K562 (cell line): ENCODE data around the gene FCGBP. TPM values are rescaled to one million over a fixed set of nuclear protein-coding genes. Genes with fewer than 3 reads are reported as not detected.

ENCODE experiments used
- ATAC-seq: fragments of 200-7000 bp; cut with Tn5 transposase; 3 replicates; pipeline ENCODE4 v1.9.1; 2020; ENCODE audit warnings: moderate library complexity
- BruUV-seq: library from RNA; stranded (reverse); fragments of 400-500 nt; replicated peaks from 2 replicates; lab custom pipeline; 2021; lab: Mats Ljungman, UMichigan
- CTCF ChIA-PET: fragments of 300-600 bp; formaldehyde crosslinking; extraction: SDS; loops from one replicate; lab custom pipeline; 2021; ENCODE audit warnings: low intra/inter-chr PET ratio; lab: Yijun Ruan, JAX
- POLR2A ChIA-PET: fragments of 300-600, 350-650 bp; sonication (Branson Sonifier 250); formaldehyde crosslinking; extraction: SDS; loops from one replicate; lab custom pipeline; 2021; ENCODE audit warnings: antibody characterized with exemption, inconsistent platforms; lab: Yijun Ruan, JAX
- DNase-seq, 4 experiments: peaks; one replicate each; pipeline versions ENCODE4 v3.0.0 to v3.0.0-alpha.2; 2011 to 2018; ENCODE audit warnings: low spot score in 3 of 4, mixed read lengths in 3 of 4; ENCODE audit errors: extremely low read depth in 1 of 4
- FAIRE-seq: peaks from 2 replicates; lab custom pipeline; 2011; peaks lifted over from hg19 to GRCh38; lab: Jason Lieb, UNC
- H2AFZ ChIP-seq: 2 replicates; pipeline ENCODE4 v1.6.0; 2011; ENCODE audit warnings: low read depth, low read length, control low read depth, inconsistent platforms
- H3K27ac ChIP-seq: fragments of 200-600 bp; 3 replicates; pipeline ENCODE4 v1.8.0; 2011; ENCODE audit warnings: low read depth, mild to moderate bottlenecking, control low read depth, inconsistent platforms, low read length, moderate library complexity, mixed read lengths; ENCODE audit errors: extremely low read depth
- H3K27me3 ChIP-seq, 2 experiments: fragments of 300-600 bp in 1 of 2; 2 replicates in 1 of 2; 3 replicates in 1 of 2; pipeline versions ENCODE4 v1.6.0 to v1.8.0; 2011; ENCODE audit warnings: inconsistent platforms in 2 of 2, low read length in 2 of 2, mild to moderate bottlenecking in 1 of 2, mixed read lengths in 1 of 2, moderate library complexity in 1 of 2; ENCODE audit not compliant: control insufficient read depth in 2 of 2, insufficient read depth in 2 of 2
- H3K36me3 ChIP-seq: fragments of 300-600 bp; 3 replicates; pipeline ENCODE4 v1.8.0; 2011; ENCODE audit warnings: mild to moderate bottlenecking, low read length, inconsistent platforms; ENCODE audit not compliant: control insufficient read depth, insufficient read depth
- H3K4me1 ChIP-seq, 2 experiments: fragments of 200-600 bp in 1 of 2; replicated peaks in 1 of 2; 2 replicates in 1 of 2; 3 replicates in 1 of 2; pipeline versions ENCODE4 v1.5.1 to v1.8.0; 2011; ENCODE audit warnings: inconsistent platforms in 2 of 2, low read length in 2 of 2, mild to moderate bottlenecking in 1 of 2, mixed read lengths in 1 of 2, moderate library complexity in 1 of 2; ENCODE audit not compliant: control insufficient read depth in 2 of 2, insufficient read depth in 2 of 2
- H3K4me2 ChIP-seq: 2 replicates; pipeline ENCODE4 v1.6.1; 2011; ENCODE audit warnings: low read length, control low read depth, inconsistent platforms, mixed read lengths; ENCODE audit not compliant: insufficient read depth
- H3K4me3 ChIP-seq: fragments of 200-600 bp; sonication (generic), shearing (Covaris generic); 2 replicates; pipeline ENCODE4 v1.5.1; 2016; ENCODE audit warnings: control low read depth, inconsistent platforms
- H3K79me2 ChIP-seq: fragments of 200-600 bp; 3 replicates; pipeline ENCODE4 v1.8.0; 2011; ENCODE audit warnings: low read length, inconsistent platforms; ENCODE audit not compliant: control insufficient read depth, insufficient read depth
- H3K9ac ChIP-seq, 2 experiments: 2 replicates each; pipeline versions ENCODE4 v1.6.0 to v1.6.1; 2011; ENCODE audit warnings: low read depth in 2 of 2, low read length in 2 of 2, control low read depth in 1 of 2, inconsistent platforms in 1 of 2, mild to moderate bottlenecking in 1 of 2, mixed read lengths in 1 of 2; ENCODE audit not compliant: insufficient read depth in 1 of 2
- H3K9me1 ChIP-seq: one replicate; pipeline ENCODE4 v1.6.0; 2011; ENCODE audit warnings: inconsistent platforms, mild to moderate bottlenecking, low read length, moderate library complexity; ENCODE audit not compliant: control insufficient read depth, insufficient read depth
- H3K9me3 ChIP-seq: replicated peaks from 2 replicates; pipeline ENCODE4 v1.5.1; 2011; ENCODE audit warnings: low read depth, low read length, inconsistent platforms; ENCODE audit not compliant: control insufficient read depth, insufficient read depth
- H4K20me1 ChIP-seq: replicated peaks from 2 replicates; pipeline ENCODE4 v1.6.1; 2011; ENCODE audit warnings: low read length, inconsistent platforms, mixed read lengths; ENCODE audit not compliant: control insufficient read depth, insufficient read depth
- CBX5 ChIP-seq: IDR thresholded peaks from 2 replicates; pipeline ENCODE4 v1.6.1; 2014; ENCODE audit warnings: low read depth, borderline replicate concordance
- CCAR2 ChIP-seq: fragments of 200-400 bp; formaldehyde crosslinking; IDR thresholded peaks from 2 replicates; pipeline ENCODE4 v1.6.1; 2017; ENCODE audit warnings: mild to moderate bottlenecking, low read depth, low read length
- ELK1 ChIP-seq: sonication (generic); formaldehyde crosslinking; IDR thresholded peaks from 2 replicates; pipeline ENCODE4 v1.8.1; 2022; ENCODE audit warnings: missing genetic modification reagents
- ETS1 ChIP-seq: conservative IDR thresholded peaks from 2 replicates; pipeline ENCODE4 v1.6.1; 2011; ENCODE audit warnings: low read depth, mild to moderate bottlenecking, low read length; ENCODE audit not compliant: control insufficient read depth
- HDAC6 ChIP-seq: IDR thresholded peaks from 2 replicates; pipeline ENCODE4 v1.6.1; 2012; ENCODE audit warnings: low read depth, mild to moderate bottlenecking, control low read depth, inconsistent platforms, low read length, moderate library complexity
- HES1 ChIP-seq: fragments of 450-650 bp; IDR thresholded peaks from 2 replicates; pipeline ENCODE4 v1.6.1; 2016; ENCODE audit warnings: low read depth, mild to moderate bottlenecking, moderate library complexity
- JUNB ChIP-seq: fragments of 450-650 bp; formaldehyde crosslinking; conservative IDR thresholded peaks from 2 replicates; pipeline ENCODE4 v1.4.0; 2020; ENCODE audit warnings: mild to moderate bottlenecking
- RBM34 ChIP-seq: fragments of 200-400 bp; formaldehyde crosslinking; IDR thresholded peaks from 2 replicates; pipeline ENCODE4 v1.6.1; 2018; ENCODE audit warnings: low read length, borderline replicate concordance; ENCODE audit not compliant: insufficient read depth
- SMARCA5 ChIP-seq: fragments of 450-650 bp; IDR thresholded peaks from 2 replicates; pipeline ENCODE4 v1.6.1; 2016
- SOX6 ChIP-seq: fragments of 450-650 bp; IDR thresholded peaks from 2 replicates; pipeline ENCODE4 v1.6.1; 2014; ENCODE audit warnings: mild to moderate bottlenecking
- TARDBP ChIP-seq: fragments of 450-650 bp; IDR thresholded peaks from 2 replicates; pipeline ENCODE4 v1.6.1; 2016
- ZNF12 ChIP-seq: sonication (generic); formaldehyde crosslinking; IDR thresholded peaks from 2 replicates; pipeline ENCODE4 v1.4.0; 2020; ENCODE audit warnings: mild to moderate bottlenecking, missing genetic modification reagents
- ZNF23 ChIP-seq: fragments of 250-450 bp; sonication (Bioruptor Pico); IDR thresholded peaks from 2 replicates; pipeline ENCODE4 v1.4.0; 2020; ENCODE audit warnings: mild to moderate bottlenecking
- ZNF277 ChIP-seq: fragments of 250-450 bp; sonication (Bioruptor Pico); IDR thresholded peaks from 2 replicates; pipeline ENCODE4 v1.8.0; 2022; ENCODE audit warnings: inconsistent platforms, mild to moderate bottlenecking, moderate library complexity, borderline replicate concordance
- WGBS: fragments of 100-300 bp; shearing (Covaris generic); methylation state at CpG from one replicate; pipeline ENCODE4 v1.1.6; 2016; ENCODE audit warnings: low coverage, mixed read lengths; ENCODE audit not compliant: insufficient coverage; ENCODE audit errors: missing lambda C conversion rate; 5-methylcytosine and 5-hydroxymethylcytosine counted together
- in situ Hi-C: fragments of 300-500 bp; cut with MboI; formaldehyde crosslinking; loops from 4 replicates; pipeline ENCODE4 v1.15.0; 2018; ENCODE audit warnings: inconsistent platforms, mixed read lengths
- intact Hi-C: fragments of 100-400 bp; cut with micrococcal nuclease; formaldehyde crosslinking; loops from 2 replicates; pipeline ENCODE4 v1.14.2; 2022
- polyA plus RNA-seq, 8 experiments: library from polyadenylated mRNA; depleted of rRNA in 4 of 8; stranded (reverse) in 5 of 8; unstranded in 3 of 8; fragments of >200 nt; fragmentation: Nextera tagmentation in 2 of 8; fragmentation: Illumina TruSeq in 1 of 8; extraction: Ambion mirVana in 2 of 8; extraction: Trizol in 1 of 8; gene quantifications; 2 replicates each; pipeline versions ENCODE4 v1.2.1 to v1.2.3, GENCODE V29; 2011 to 2014; ENCODE audit warnings: inconsistent platforms in 1 of 8, missing spikeins in 1 of 8
- total RNA-seq, 7 experiments: library from RNA; depleted of rRNA in 6 of 7; stranded (reverse); fragments of >200 nt in 6 of 7; fragmentation: Illumina TruSeq in 2 of 7; extraction: Trizol in 2 of 7; gene quantifications; 2 replicates each; pipeline versions ENCODE4 v1.2.1 to v1.2.3, GENCODE V29; 2011 to 2021; ENCODE audit warnings: low replicate concordance in 1 of 7

The FCGBP gene
- total and polyA plus RNA-seq, 9 of the 15 experiments (the other 6 are each of a cell fraction or from before 2014, with no cell fraction given), result 0.01 to 1.5 (median 0.13) TPM; not detected in 4

- H3K9me1 ChIP-seq, result no peaks in the 10 kb centered on the region
- no peak for DNase-seq
- ChIA-PET CTCF (no interaction called here), POLR2A (interaction anchor here (0.8 to 1.4 kb wide), 3 partner anchors 18 to 116 kb away, joined by 3 to 4 read pairs (median 3); partner anchors contain the start of gene PSMC4)
- TF ChIP-seq ELK1, result no peak
- TF ChIP-seq ZNF12 (CRISPR knock-in tag), result no peak
- no peak for TF ChIP-seq HDAC6
- TF ChIP-seq SMARCA5, result no peak
- no peak for TF ChIP-seq SOX6
- TF ChIP-seq ETS1, result no peak
- no peak for TF ChIP-seq CBX5
- TF ChIP-seq ZNF23 (CRISPR knock-in tag), result no peak
- TF ChIP-seq RBM34, result no peak
- TF ChIP-seq ZNF277 (CRISPR knock-in tag), result no peak
- no peak for TF ChIP-seq JUNB (CRISPR knock-in tag)
- TF ChIP-seq CCAR2, result no peak
- TF ChIP-seq HES1, result no peak
- no peak for TF ChIP-seq TARDBP
- no peaks in the 10 kb centered on the region for H3K9me3 ChIP-seq
- H4K20me1 ChIP-seq, result no peaks in the 10 kb centered on the region
- no peak overlapping the region for H3K4me2 ChIP-seq
- H3K27ac ChIP-seq, result no peak overlapping the region
- ATAC-seq, result no peak
- H3K4me3 ChIP-seq, result no peak overlapping the region
- no TSS peak for BruUV-seq
- no peak for FAIRE-seq
- H3K4me1 ChIP-seq, result no peaks in the 10 kb centered on the region
- in situ Hi-C loops (no loop called here), intact Hi-C loops (no loop called here)
- H3K27me3 ChIP-seq, result peaks cover 3% of the 10 kb centered on the region in 2 experiments; a peak in 2 of 5 replicates
- H3K79me2 ChIP-seq, result no peaks in the 10 kb centered on the region
- H3K36me3 ChIP-seq, result no peaks in the 10 kb centered on the region
- WGBS, result 0% methylated on average over 3 of the region's 3 CpGs
- H2AFZ ChIP-seq, result no peak overlapping the region
- no peak overlapping the region for H3K9ac ChIP-seq
Measured at GRCh38 chr19:39951686-39952085, 17.3 kb upstream of the FCGBP start.
